ENCODE measurements around the gene GBP4. TPM values are rescaled to one million over a fixed set of nuclear protein-coding genes. Genes with fewer than 3 reads are reported as not detected.

The GBP4 gene
- total RNA-seq, 1 donor from 2014 or later = 5.5 TPM

- H3K4me3 Mint-ChIP-seq = no peak overlapping the region
- TF ChIP-seq, protein P1, sequence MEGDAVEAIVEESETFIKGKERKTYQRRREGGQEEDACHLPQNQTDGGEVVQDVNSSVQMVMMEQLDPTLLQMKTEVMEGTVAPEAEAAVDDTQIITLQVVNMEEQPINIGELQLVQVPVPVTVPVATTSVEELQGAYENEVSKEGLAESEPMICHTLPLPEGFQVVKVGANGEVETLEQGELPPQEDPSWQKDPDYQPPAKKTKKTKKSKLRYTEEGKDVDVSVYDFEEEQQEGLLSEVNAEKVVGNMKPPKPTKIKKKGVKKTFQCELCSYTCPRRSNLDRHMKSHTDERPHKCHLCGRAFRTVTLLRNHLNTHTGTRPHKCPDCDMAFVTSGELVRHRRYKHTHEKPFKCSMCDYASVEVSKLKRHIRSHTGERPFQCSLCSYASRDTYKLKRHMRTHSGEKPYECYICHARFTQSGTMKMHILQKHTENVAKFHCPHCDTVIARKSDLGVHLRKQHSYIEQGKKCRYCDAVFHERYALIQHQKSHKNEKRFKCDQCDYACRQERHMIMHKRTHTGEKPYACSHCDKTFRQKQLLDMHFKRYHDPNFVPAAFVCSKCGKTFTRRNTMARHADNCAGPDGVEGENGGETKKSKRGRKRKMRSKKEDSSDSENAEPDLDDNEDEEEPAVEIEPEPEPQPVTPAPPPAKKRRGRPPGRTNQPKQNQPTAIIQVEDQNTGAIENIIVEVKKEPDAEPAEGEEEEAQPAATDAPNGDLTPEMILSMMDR (IDR thresholded peaks at IDR 0.05; ENCODE audit: unreplicated experiment) = no peak
- H3K27ac Mint-ChIP-seq = no peak overlapping the region
- no peaks in the 10 kb centered on the region for H3K27me3 Mint-ChIP-seq (ENCODE audit: low read depth)
- H3K4me1 Mint-ChIP-seq = peaks cover 31% of the 10 kb centered on the region
- no peaks in the 10 kb centered on the region for H3K36me3 Mint-ChIP-seq
- peaks cover 7% of the 10 kb centered on the region for H3K9me3 Mint-ChIP-seq
- no peak for DNase-seq (ENCODE audit: low spot score in 2 of 2, unreplicated experiment in 2 of 2)
Measured at GRCh38 chr1:89199525-89200031, 836 bp upstream of the GBP4 start.

- Mint-ChIP-seq H3K9me3 (no peaks in the 10 kb centered on the region), H3K4me3 (peak overlapping the region; percentile 63), H3K4me1 (peaks cover 31% of the 10 kb centered on the region), H3K27me3 (ENCODE audit: low read depth) (no peaks in the 10 kb centered on the region), H3K27ac (peak overlapping the region; percentile 83), H3K36me3 (no peaks in the 10 kb centered on the region)
- no peak for DNase-seq (ENCODE audit: low spot score in 2 of 2, unreplicated experiment in 2 of 2)
- TF ChIP-seq, protein P1 (IDR thresholded peaks at IDR 0.05; ENCODE audit: unreplicated experiment) = no peak
Measured at GRCh38 chr1:89198081-89198480, 661 bp downstream of the GBP4 start.

GRCh38 chr1:89195476-89195875 is 3.3 kb downstream of the GBP4 start:
- H3K27me3 Mint-ChIP-seq (ENCODE audit: low read depth) = no peaks in the 10 kb centered on the region
- H3K27ac Mint-ChIP-seq = peak overlapping the region; percentile 2
- H3K4me1 Mint-ChIP-seq = peaks cover 16% of the 10 kb centered on the region
- no peak overlapping the region for H3K4me3 Mint-ChIP-seq
- TF ChIP-seq, protein P1 (IDR thresholded peaks at IDR 0.05; ENCODE audit: unreplicated experiment) = no peak
- no peaks in the 10 kb centered on the region for H3K36me3 Mint-ChIP-seq
- no peak for DNase-seq (ENCODE audit: low spot score in 2 of 2, unreplicated experiment in 2 of 2)
- H3K9me3 Mint-ChIP-seq = no peaks in the 10 kb centered on the region

- Mint-ChIP-seq H3K4me1 (peaks cover 4% of the 10 kb centered on the region), H3K9me3 (no peaks in the 10 kb centered on the region), H3K4me3 (no peak overlapping the region), H3K27ac (no peak overlapping the region), H3K27me3 (ENCODE audit: low read depth) (peaks cover 4% of the 10 kb centered on the region), H3K36me3 (no peaks in the 10 kb centered on the region)
- TF ChIP-seq, protein P1 (IDR thresholded peaks at IDR 0.05; ENCODE audit: unreplicated experiment) = no peak
- no peak for DNase-seq (ENCODE audit: low spot score in 2 of 2, unreplicated experiment in 2 of 2)
Measured at GRCh38 chr1:89191314-89191713, 7.4 kb downstream of the GBP4 start.

DNA sequence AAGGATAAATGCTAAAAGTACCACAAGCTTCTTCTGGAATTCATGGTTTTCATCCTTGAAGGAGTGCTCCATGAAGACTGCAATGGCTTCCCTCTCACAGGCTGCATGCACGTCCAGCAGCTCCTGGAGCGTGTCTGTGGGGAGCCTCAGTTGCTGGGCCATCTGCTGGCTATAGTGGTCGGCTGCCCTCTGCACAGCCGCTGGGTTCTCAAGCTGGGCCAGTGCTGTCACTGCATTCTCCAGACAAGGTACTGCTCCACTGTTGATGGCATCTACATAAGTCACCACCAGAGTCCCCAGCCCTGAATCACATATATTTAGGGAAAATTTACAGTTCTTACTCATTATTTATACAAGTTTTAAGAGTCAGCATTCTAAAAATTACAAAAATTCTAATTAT is 8.7 kb downstream of the GBP4 start:
- Mint-ChIP-seq H3K27me3 (ENCODE audit: low read depth) (peaks cover 5% of the 10 kb centered on the region), H3K27ac (no peak overlapping the region), H3K9me3 (no peaks in the 10 kb centered on the region), H3K36me3 (no peaks in the 10 kb centered on the region), H3K4me3 (no peak overlapping the region), H3K4me1 (peaks cover under 1% of the 10 kb centered on the region)
- TF ChIP-seq, protein P1 (IDR thresholded peaks at IDR 0.05; ENCODE audit: unreplicated experiment) = no peak
- DNase-seq (ENCODE audit: low spot score in 2 of 2, unreplicated experiment in 2 of 2) = no peak

DNA sequence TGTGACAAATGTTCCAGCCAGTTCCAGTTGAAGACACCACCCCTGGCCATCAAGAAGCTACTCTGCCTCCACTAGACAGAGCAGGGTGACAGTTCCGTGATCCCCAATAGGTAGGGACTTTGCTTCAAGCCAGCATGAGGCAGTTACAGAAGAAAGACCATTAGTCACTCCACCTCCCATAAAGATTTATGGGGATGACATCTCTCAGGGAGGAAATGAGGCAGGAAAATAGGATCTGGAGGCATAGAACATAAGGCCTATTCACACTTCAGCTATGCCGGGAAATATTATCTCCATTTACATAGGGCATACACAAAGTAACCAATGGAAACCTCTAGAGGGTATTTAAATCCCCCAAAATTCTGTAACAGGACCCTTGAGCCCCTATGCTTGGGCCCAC is 19.4 kb downstream of the GBP4 start:
- Mint-ChIP-seq H3K4me1 (no peaks in the 10 kb centered on the region), H3K4me3 (no peak overlapping the region), H3K36me3 (peaks cover 6% of the 10 kb centered on the region), H3K27ac (no peak overlapping the region), H3K27me3 (ENCODE audit: low read depth) (no peaks in the 10 kb centered on the region), H3K9me3 (peaks cover 16% of the 10 kb centered on the region)
- no peak for DNase-seq (ENCODE audit: low spot score in 2 of 2, unreplicated experiment in 2 of 2)
- TF ChIP-seq, protein P1 (IDR thresholded peaks at IDR 0.05; ENCODE audit: unreplicated experiment) = no peak

Data from mesothelial cell of epicardium (in vitro differentiated cells).